ENCODE data around the gene ABCC1. TPM values are rescaled to one million over a fixed set of nuclear protein-coding genes. Genes with fewer than 3 reads are reported as not detected.
A peak's percentile ranks its signal among the peaks of the same experiment; 100 is the strongest.
"Not testable (repeated sequence)": the region's sequence is repeated elsewhere in the genome, so short reads cannot be mapped to it uniquely, and the experiment has no call there.

ABCC1 gene
- total RNA-seq, 1 donor from 2014 or later, result 38.7 TPM

GRCh38 chr16:16145286-16145685 lies 195.9 kb downstream of the ABCC1 start:
- H3K4me3 Mint-ChIP-seq, result no peak overlapping the region
- TF ChIP-seq, protein P1, sequence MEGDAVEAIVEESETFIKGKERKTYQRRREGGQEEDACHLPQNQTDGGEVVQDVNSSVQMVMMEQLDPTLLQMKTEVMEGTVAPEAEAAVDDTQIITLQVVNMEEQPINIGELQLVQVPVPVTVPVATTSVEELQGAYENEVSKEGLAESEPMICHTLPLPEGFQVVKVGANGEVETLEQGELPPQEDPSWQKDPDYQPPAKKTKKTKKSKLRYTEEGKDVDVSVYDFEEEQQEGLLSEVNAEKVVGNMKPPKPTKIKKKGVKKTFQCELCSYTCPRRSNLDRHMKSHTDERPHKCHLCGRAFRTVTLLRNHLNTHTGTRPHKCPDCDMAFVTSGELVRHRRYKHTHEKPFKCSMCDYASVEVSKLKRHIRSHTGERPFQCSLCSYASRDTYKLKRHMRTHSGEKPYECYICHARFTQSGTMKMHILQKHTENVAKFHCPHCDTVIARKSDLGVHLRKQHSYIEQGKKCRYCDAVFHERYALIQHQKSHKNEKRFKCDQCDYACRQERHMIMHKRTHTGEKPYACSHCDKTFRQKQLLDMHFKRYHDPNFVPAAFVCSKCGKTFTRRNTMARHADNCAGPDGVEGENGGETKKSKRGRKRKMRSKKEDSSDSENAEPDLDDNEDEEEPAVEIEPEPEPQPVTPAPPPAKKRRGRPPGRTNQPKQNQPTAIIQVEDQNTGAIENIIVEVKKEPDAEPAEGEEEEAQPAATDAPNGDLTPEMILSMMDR (conservative IDR thresholded peaks at IDR 0.05), result no peak

DNA sequence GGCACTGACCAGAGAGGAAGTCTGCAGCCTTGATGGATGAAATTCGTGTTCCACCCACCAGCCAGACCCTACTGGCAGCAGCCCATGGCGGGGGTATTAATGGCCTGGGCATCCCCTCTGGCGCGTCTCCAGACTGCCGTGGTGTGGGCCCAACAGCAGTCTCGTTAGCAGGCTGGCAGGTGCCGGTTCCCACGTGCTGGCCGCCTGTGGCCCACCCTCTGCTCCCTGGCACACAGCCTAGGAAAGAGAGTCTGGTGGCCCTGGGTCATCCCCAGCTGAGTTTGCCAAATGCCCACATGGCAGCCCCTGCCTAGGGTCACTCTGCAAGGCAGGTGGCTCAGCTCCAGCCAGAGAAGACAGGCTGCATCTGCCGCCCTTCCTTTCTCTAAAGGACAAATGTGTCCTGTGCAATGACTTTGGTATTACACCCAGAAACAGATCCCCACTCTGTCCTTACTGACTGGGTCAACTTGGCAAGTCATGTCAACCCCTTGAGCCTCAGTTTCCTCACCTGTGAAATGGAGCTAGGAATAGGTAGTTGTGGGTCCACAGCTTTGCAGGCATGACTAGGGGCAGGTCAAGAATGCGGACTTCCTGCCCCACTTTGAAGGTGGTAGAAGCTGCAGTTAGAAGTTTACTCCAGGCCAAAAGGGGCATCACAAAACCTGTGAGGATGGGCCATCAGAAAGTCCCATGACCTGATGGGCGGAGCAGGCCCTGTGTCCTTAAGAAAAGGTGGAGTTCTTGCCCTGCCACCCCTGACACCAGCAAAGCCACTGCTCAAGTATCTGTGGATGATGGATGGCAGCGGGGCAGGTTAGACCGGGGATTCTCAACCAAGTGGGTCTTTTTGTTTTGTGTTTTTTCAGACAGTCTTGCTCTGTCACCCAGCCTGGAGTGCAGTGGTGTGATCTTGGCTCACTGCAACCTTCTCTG lies 197.2 kb downstream of the ABCC1 start:
- TF ChIP-seq, protein P1 (conservative IDR thresholded peaks at IDR 0.05), result no peak
- Mint-ChIP-seq H3K27me3 (ENCODE audit: low read depth) (no peaks in the 10 kb centered on the region), H3K36me3 (ENCODE audit: low read depth) (peaks cover 3% of the 10 kb centered on the region), H3K9me3 (no peaks in the 10 kb centered on the region), H3K4me3 (no peak overlapping the region), H3K4me1 (no peaks in the 10 kb centered on the region), H3K27ac (ENCODE audit: unreplicated experiment) (no peak overlapping the region)
- DNase-seq (ENCODE audit: low read depth, low spot score), result no peak

More at GRCh38 chr16:16145286-16145685, 195.9 kb downstream of the ABCC1 start:
- Mint-ChIP-seq H3K9me3 (no peaks in the 10 kb centered on the region), H3K27ac (ENCODE audit: unreplicated experiment) (peak overlapping the region; percentile 43), H3K4me1 (no peaks in the 10 kb centered on the region), H3K27me3 (ENCODE audit: low read depth) (no peaks in the 10 kb centered on the region), H3K36me3 (ENCODE audit: low read depth) (peaks cover 3% of the 10 kb centered on the region)
- DNase-seq (ENCODE audit: low read depth, low spot score), result no peak

GRCh38 chr16:16147316-16147999 lies 198.0 kb downstream of the ABCC1 start:
- no peak overlapping the region for H3K4me3 Mint-ChIP-seq
- peaks cover 3% of the 10 kb centered on the region for H3K36me3 Mint-ChIP-seq (ENCODE audit: low read depth)
- no peak for DNase-seq (ENCODE audit: low read depth, low spot score)
- TF ChIP-seq, protein P1 (conservative IDR thresholded peaks at IDR 0.05), result no peak
- no peaks in the 10 kb centered on the region for H3K4me1 Mint-ChIP-seq
- no peaks in the 10 kb centered on the region for H3K9me3 Mint-ChIP-seq
- H3K27me3 Mint-ChIP-seq (ENCODE audit: low read depth), result no peaks in the 10 kb centered on the region
- no peak overlapping the region for H3K27ac Mint-ChIP-seq (ENCODE audit: unreplicated experiment)

GRCh38 chr16:16148000-16148599 lies 198.7 kb downstream of the ABCC1 start:
- DNase-seq (ENCODE audit: low read depth, low spot score); H3K9me3 Mint-ChIP-seq; H3K36me3 Mint-ChIP-seq (ENCODE audit: low read depth); H3K27ac Mint-ChIP-seq (ENCODE audit: unreplicated experiment); H3K4me1 Mint-ChIP-seq; H3K4me3 Mint-ChIP-seq; H3K27me3 Mint-ChIP-seq (ENCODE audit: low read depth): not testable (repeated sequence)

DNA sequence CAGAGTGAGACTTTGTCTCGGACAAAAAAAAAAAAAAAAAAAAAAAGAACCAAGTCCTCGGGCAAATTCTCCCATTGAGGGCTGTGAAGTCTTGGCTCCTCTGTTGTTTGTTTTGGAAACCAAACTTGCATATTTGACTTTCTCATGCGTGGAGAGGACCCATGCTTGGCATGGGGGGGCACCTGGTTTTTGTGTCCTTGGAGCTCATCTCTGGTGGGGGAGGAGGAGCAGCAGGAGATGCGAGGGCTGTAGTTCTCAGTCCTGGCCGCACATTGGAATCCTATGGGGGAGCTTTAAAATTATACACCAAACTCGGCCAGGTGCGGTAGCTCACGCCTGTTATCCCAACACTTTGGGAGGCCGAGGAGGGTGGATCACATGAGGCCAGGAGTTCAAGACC lies 199.3 kb downstream of the ABCC1 start:
- Mint-ChIP-seq H3K36me3 (ENCODE audit: low read depth) (no peaks in the 10 kb centered on the region), H3K27ac (ENCODE audit: unreplicated experiment) (no peak overlapping the region)

More for the DNA sequence above, 199.3 kb downstream of the ABCC1 start:
- DNase-seq (ENCODE audit: low read depth, low spot score), result no peak
- no peaks in the 10 kb centered on the region for H3K4me1 Mint-ChIP-seq
- H3K4me3 Mint-ChIP-seq, result no peak overlapping the region
- TF ChIP-seq, protein P1 (conservative IDR thresholded peaks at IDR 0.05), result no peak
- no peaks in the 10 kb centered on the region for H3K9me3 Mint-ChIP-seq
- H3K27me3 Mint-ChIP-seq (ENCODE audit: low read depth), result no peaks in the 10 kb centered on the region

Measured in neural crest cell (in vitro differentiated cells).